ENCODE measurements around the gene SCRN2. TPM values are rescaled to one million over a fixed set of nuclear protein-coding genes. Genes with fewer than 3 reads are reported as not detected.

Gene SCRN2
- total RNA-seq, 1 experiment from 2014 or later, result 47.9 TPM

- no peak for ATAC-seq
- Histone ChIP-seq H3F3A (ENCODE audit: low read length, unreplicated experiment) (no peaks in the 10 kb centered on the region), H4K20me1 (ENCODE audit: low read length) (no peaks in the 10 kb centered on the region), H3K79me2 (ENCODE audit: low read length) (no peaks in the 10 kb centered on the region), H3K27me3 (ENCODE audit: low read length) (peaks cover 86% of the 10 kb centered on the region), H3K4me1 (ENCODE audit: insufficient read depth, low read length) (no peaks in the 10 kb centered on the region), H3K4me3 (ENCODE audit: low read length) (no peak overlapping the region), H3K9ac (ENCODE audit: low read length) (no peak overlapping the region), H3K4me2 (ENCODE audit: low read length) (no peak overlapping the region), H3K9me3 (ENCODE audit: low read length) (no peaks in the 10 kb centered on the region), H2AFZ (ENCODE audit: low read length) (no peak overlapping the region), H3K27ac (ENCODE audit: low read length) (no peak overlapping the region), H3K36me3 (ENCODE audit: low read depth, low read length) (no peaks in the 10 kb centered on the region), H3K9me2 (replicated peaks; ENCODE audit: low read length) (no peaks in the 10 kb centered on the region)
- TF ChIP-seq CTCF (conservative IDR thresholded peaks at IDR 0.05; ENCODE audit: low read depth, low read length), result no peak
- TF ChIP-seq EZH2 (IDR thresholded peaks at IDR 0.05; ENCODE audit: low read length, unreplicated experiment), result peak; percentile 2
- BruUV-seq (replicated peaks), result no TSS peak
- CTCF ChIA-PET, result interaction anchor here (0.6 kb wide), 1 partner anchor 227 kb away, joined by 13 read pairs; no protein-coding TSS in a partner anchor
- no peak for DNase-seq
- POLR2A ChIA-PET (ENCODE audit: unreplicated experiment), result no interaction called here
- intact Hi-C loops (cut with micrococcal nuclease), result no loop called here
Observed at GRCh38 chr17:47791025-47791424, 50.0 kb downstream of the SCRN2 start.

- H3K27ac ChIP-seq (ENCODE audit: low read length), result no peak overlapping the region
- H4K20me1 ChIP-seq (ENCODE audit: low read length), result no peaks in the 10 kb centered on the region
- peak overlapping the region; percentile 57; the same call in 1 of the 2 replicates for H3K4me3 ChIP-seq (ENCODE audit: low read length)
- no peaks in the 10 kb centered on the region for H3K9me3 ChIP-seq (ENCODE audit: low read length)
- ChIA-PET CTCF (interaction anchor here (0.5 to 1.0 kb wide), 2 partner anchors 86 to 92 kb away, joined by 4 to 11 read pairs; no protein-coding TSS in a partner anchor), POLR2A (ENCODE audit: unreplicated experiment) (no interaction called here)
- peaks cover 77% of the 10 kb centered on the region for H3K27me3 ChIP-seq (ENCODE audit: low read length)
- H2AFZ ChIP-seq (ENCODE audit: low read length), result peak overlapping the region; percentile 66
- DNase-seq (peak; percentile 72), ATAC-seq (peak; percentile 98)
- H3K4me2 ChIP-seq (ENCODE audit: low read length), result peak overlapping the region; percentile 67
- H3K9me2 ChIP-seq (replicated peaks; ENCODE audit: low read length), result no peaks in the 10 kb centered on the region
- H3K4me1 ChIP-seq (ENCODE audit: insufficient read depth, low read length), result no peaks in the 10 kb centered on the region
- intact Hi-C loops (cut with micrococcal nuclease), result no loop called here
- TF ChIP-seq EZH2 (IDR thresholded peaks at IDR 0.05; ENCODE audit: low read length, unreplicated experiment) (peak; percentile 32), CTCF (conservative IDR thresholded peaks at IDR 0.05; ENCODE audit: low read depth, low read length) (peak; percentile 58), EZH2phosphoT487 (IDR thresholded peaks at IDR 0.05; ENCODE audit: borderline replicate concordance, low read length) (no peak)
- H3F3A ChIP-seq (ENCODE audit: low read length, unreplicated experiment), result no peaks in the 10 kb centered on the region
- BruUV-seq (replicated peaks), result no TSS peak
- no peaks in the 10 kb centered on the region for H3K79me2 ChIP-seq (ENCODE audit: low read length)
- no peak overlapping the region for H3K9ac ChIP-seq (ENCODE audit: low read length)
- no peaks in the 10 kb centered on the region for H3K36me3 ChIP-seq (ENCODE audit: low read depth, low read length)
Observed at GRCh38 chr17:47789611-47790561, 51.2 kb downstream of the SCRN2 start.

Other genes starting within 250 kb of the SCRN2 start
- 390 and 437 TPM in 2 replicates for gene KPNB1, start 191.4 kb downstream of the SCRN2 start, total RNA-seq (2014; rRNA removed)
- gene TBKBP1, start 147.1 kb downstream of the SCRN2 start, total RNA-seq (2014; rRNA removed), result 9.0 and 12.8 TPM in 2 replicates
- not detected in 2 replicates for gene TBX21, start 108.0 kb downstream of the SCRN2 start, total RNA-seq (2014; rRNA removed)
- gene OSBPL7, start 19.5 kb downstream of the SCRN2 start, total RNA-seq (2014; rRNA removed), result 18.4 and 22.1 TPM in 2 replicates
- gene MRPL10, start 9.7 kb downstream of the SCRN2 start, total RNA-seq (2014; rRNA removed), result 54.5 and 74.2 TPM in 2 replicates
- gene LRRC46, start 9.6 kb downstream of the SCRN2 start, total RNA-seq (2014; rRNA removed), result 0.44 and 1.2 TPM in 2 replicates
- gene SP6, start 9.9 kb upstream of the SCRN2 start, total RNA-seq (2014; rRNA removed), result 3.1 and 3.9 TPM in 2 replicates
- gene SP2, start 55.0 kb upstream of the SCRN2 start, total RNA-seq (2014; rRNA removed), result 3.9 and 6.5 TPM in 2 replicates
- gene PNPO, start 100.3 kb upstream of the SCRN2 start, total RNA-seq (2014; rRNA removed), result 49.8 and 57.5 TPM in 2 replicates
- gene PRR15L, start 116.6 kb upstream of the SCRN2 start, total RNA-seq (2014; rRNA removed), result 3.8 and 6.0 TPM in 2 replicates
- gene CDK5RAP3, start 129.8 kb upstream of the SCRN2 start, total RNA-seq (2014; rRNA removed), result 193 and 209 TPM in 2 replicates
- gene COPZ2, start 196.5 kb upstream of the SCRN2 start, total RNA-seq (2014; rRNA removed), result 0.63 and 1.3 TPM in 2 replicates
- gene NFE2L1, start 207.1 kb upstream of the SCRN2 start, total RNA-seq (2014; rRNA removed), result 45.1 and 72.6 TPM in 2 replicates

Measured in PC-3 (cell line).